K562 treated with DMSO at 1 percent for 12 hours (cell line): ENCODE data around the gene ANGEL1. TPM values are rescaled to one million over a fixed set of nuclear protein-coding genes. Genes with fewer than 3 reads are reported as not detected.

Source experiments
- total RNA-seq: library from RNA; unstranded; fragments of 300-600 nt; gene quantifications from 2 replicates; pipeline ENCODE4 v1.2.3, GENCODE V29; 2022; ENCODE audit not compliant: insufficient read depth

Gene ANGEL1
- total RNA-seq: 2.2 and 7.0 TPM in 2 replicates

GRCh38 chr14:76812422-76813383, at the start of gene ANGEL1:
Gene ANGEL1, minus strand, starts transcription at chr14:76812882. Its CDS starts 55 bp downstream, at chr14:76812827.

DNA sequence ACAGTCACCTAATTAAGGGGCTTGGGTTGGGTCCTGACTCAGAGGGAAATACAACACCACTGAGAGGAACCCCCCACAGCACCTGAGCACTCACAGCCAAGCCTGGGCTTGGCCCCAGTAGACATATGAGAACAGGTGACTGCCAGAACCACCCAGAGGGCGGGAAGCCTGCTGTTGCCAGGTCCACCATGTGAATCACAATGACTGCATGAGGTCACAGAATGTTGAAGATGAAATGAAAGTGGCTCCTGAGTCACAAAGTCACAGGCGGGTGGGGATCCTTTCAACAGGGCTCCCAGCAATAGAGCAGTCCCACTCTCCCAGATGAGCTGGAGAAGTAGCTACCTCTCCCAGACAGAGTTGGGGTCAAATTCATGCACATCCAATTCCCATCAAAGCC, 13.4 kb upstream of the ANGEL1 start, which contains the start of gene LRRC74A:
TSS of gene LRRC74A (plus strand) at position 287 of the 400 bp plus-strand sequence. CDS start 290 bp downstream, outside the sequence.

GRCh38 chr14:76761136-76761959, 51.3 kb downstream of the ANGEL1 start, which contains the start of gene VASH1:
Gene VASH1, plus strand, starts transcription at chr14:76761468. Its CDS starts 1,354 bp downstream, at chr14:76762822.

Other genes starting within 250 kb of the ANGEL1 start
- 0.18 and 0.79 TPM in 2 replicates for gene VASH1, start 51.4 kb downstream of the ANGEL1 start, total RNA-seq
- gene LRRC74A, start 13.5 kb upstream of the ANGEL1 start, total RNA-seq: not detected in 2 replicates
- gene IRF2BPL, start 215.8 kb upstream of the ANGEL1 start, total RNA-seq: 26.4 and 39.6 TPM in 2 replicates